MCF 10A (cell line): ENCODE measurements around the gene SLX4IP. TPM values are rescaled to one million over a fixed set of nuclear protein-coding genes. Genes with fewer than 3 reads are reported as not detected.

Experiments used
- BruUV-seq: library from RNA; stranded (reverse); fragments of 400-500 nt; replicated peaks from 2 replicates; lab custom pipeline; 2021; lab: Mats Ljungman, UMichigan
- CTCF ChIA-PET: fragments of 300-600 bp; sonication (Branson Sonifier 250); formaldehyde crosslinking; extraction: SDS; loops from one replicate; lab custom pipeline; 2021; ENCODE audit warnings: antibody characterized with exemption, inconsistent platforms; lab: Yijun Ruan, JAX
- POLR2A ChIA-PET: fragments of 300-600, 350-650 bp; sonication (Branson Sonifier 250); formaldehyde crosslinking; extraction: SDS; loops from one replicate; lab custom pipeline; 2020; ENCODE audit warnings: antibody characterized with exemption, inconsistent platforms; lab: Yijun Ruan, JAX
- DNase-seq: peaks from one replicate; pipeline ENCODE4 v3.0.0-alpha.2; 2018; ENCODE audit not compliant: unreplicated experiment
- H3K27ac Mint-ChIP-seq: one replicate; pipeline ENCODE4 v1.8.0; 2022; ENCODE audit warnings: mild to moderate bottlenecking, low read depth, mixed read lengths; ENCODE audit not compliant: unreplicated experiment
- H3K27me3 Mint-ChIP-seq: one replicate; pipeline ENCODE4 v1.8.0; 2022; ENCODE audit warnings: mixed read lengths; ENCODE audit not compliant: insufficient read depth, unreplicated experiment
- H3K36me3 Mint-ChIP-seq: one replicate; pipeline ENCODE4 v1.8.0; 2022; ENCODE audit warnings: mild to moderate bottlenecking, moderate library complexity, mixed read lengths; ENCODE audit not compliant: insufficient read depth, unreplicated experiment
- H3K4me1 Mint-ChIP-seq: one replicate; pipeline ENCODE4 v1.8.0; 2022; ENCODE audit warnings: mixed read lengths; ENCODE audit not compliant: insufficient read depth, unreplicated experiment
- H3K4me3 Mint-ChIP-seq: one replicate; pipeline ENCODE4 v1.8.0; 2022; ENCODE audit warnings: mild to moderate bottlenecking, moderate library complexity, mixed read lengths; ENCODE audit not compliant: unreplicated experiment
- H3K9me3 Mint-ChIP-seq: one replicate; pipeline ENCODE4 v1.8.0; 2022; ENCODE audit warnings: mixed read lengths; ENCODE audit not compliant: unreplicated experiment
- CTCF ChIP-seq: fragments of 200-600 bp; IDR thresholded peaks from one replicate; pipeline ENCODE4 v1.8.0; 2022; ENCODE audit warnings: antibody characterized with exemption, mild to moderate bottlenecking; ENCODE audit not compliant: unreplicated experiment
- intact Hi-C: fragments of 100-400 bp; cut with micrococcal nuclease; formaldehyde crosslinking; loops from 2 replicates; pipeline ENCODE4 v1.14.1; 2022
- total RNA-seq: library from RNA; stranded (reverse); gene quantifications from 2 replicates; pipeline ENCODE4 v1.2.3, GENCODE V29; 2022

SLX4IP gene
- total RNA-seq, 1 experiment from 2014 or later, result 11.2 TPM

GRCh38 chr20:10496465-10496864, 61.4 kb downstream of the SLX4IP start:
- ChIA-PET POLR2A (interaction anchor here (0.9 to 3.1 kb wide), 6 partner anchors 9 to 1048 kb away, joined by 3 to 18 read pairs (median 4); partner anchors contain the start of gene SLX4IP), CTCF (interaction anchor here (0.7 to 1.0 kb wide), 5 partner anchors 11 to 1513 kb away, joined by 3 to 7 read pairs (median 3); no protein-coding TSS in a partner anchor)
- Mint-ChIP-seq H3K9me3 (no peaks in the 10 kb centered on the region), H3K36me3 (no peaks in the 10 kb centered on the region), H3K27ac (no peak overlapping the region), H3K27me3 (no peaks in the 10 kb centered on the region), H3K4me1 (peaks cover 24% of the 10 kb centered on the region), H3K4me3 (no peak overlapping the region)
- TF ChIP-seq CTCF, result no peak
- DNase-seq, result no peak
- BruUV-seq, result no TSS peak
- intact Hi-C loops, result no loop called here

GRCh38 chr20:10497283-10497682, 62.2 kb downstream of the SLX4IP start:
- Mint-ChIP-seq H3K4me3 (no peak overlapping the region), H3K27me3 (no peaks in the 10 kb centered on the region), H3K36me3 (no peaks in the 10 kb centered on the region), H3K4me1 (peaks cover 22% of the 10 kb centered on the region), H3K9me3 (no peaks in the 10 kb centered on the region), H3K27ac (no peak overlapping the region)
- DNase-seq, result no peak
- no TSS peak for BruUV-seq
- intact Hi-C loops, result no loop called here
- CTCF ChIA-PET, result no interaction called here
- no peak for TF ChIP-seq CTCF
- POLR2A ChIA-PET, result interaction anchor here (0.9 to 1.6 kb wide), 3 partner anchors 39 to 63 kb away, joined by 5 read pairs; partner anchors contain the start of gene SLX4IP

- no peak for TF ChIP-seq CTCF
- BruUV-seq, result no TSS peak
- intact Hi-C loops, result no loop called here
- ChIA-PET CTCF (interaction anchor here (0.6 kb wide), 1 partner anchor 1046 kb away, joined by 5 read pairs; no protein-coding TSS in a partner anchor), POLR2A (interaction anchor here (0.7 to 1.2 kb wide), 2 partner anchors 63 to 422 kb away, joined by 4 to 5 read pairs; partner anchors contain the start of gene SLX4IP)
- no peaks in the 10 kb centered on the region for H3K36me3 Mint-ChIP-seq
- H3K9me3 Mint-ChIP-seq, result no peaks in the 10 kb centered on the region
- DNase-seq, result no peak
- H3K4me1 Mint-ChIP-seq, result peaks cover 24% of the 10 kb centered on the region
- H3K27ac Mint-ChIP-seq, result no peak overlapping the region
- H3K27me3 Mint-ChIP-seq, result no peaks in the 10 kb centered on the region
- H3K4me3 Mint-ChIP-seq, result no peak overlapping the region
Measured at GRCh38 chr20:10497791-10498190, 62.7 kb downstream of the SLX4IP start.

GRCh38 chr20:10498200-10498599, 63.1 kb downstream of the SLX4IP start:
- no peak for DNase-seq
- ChIA-PET CTCF (interaction anchor here (0.6 kb wide), 1 partner anchor 1045 kb away, joined by 5 read pairs; no protein-coding TSS in a partner anchor), POLR2A (interaction anchor here (0.7 to 1.2 kb wide), 2 partner anchors 63 to 422 kb away, joined by 4 to 5 read pairs; partner anchors contain the start of gene SLX4IP)
- Mint-ChIP-seq H3K4me1 (peaks cover 24% of the 10 kb centered on the region), H3K4me3 (no peak overlapping the region), H3K9me3 (no peaks in the 10 kb centered on the region), H3K36me3 (no peaks in the 10 kb centered on the region), H3K27ac (no peak overlapping the region), H3K27me3 (no peaks in the 10 kb centered on the region)
- intact Hi-C loops, result no loop called here
- TF ChIP-seq CTCF, result no peak
- no TSS peak for BruUV-seq
